Peyer's patch (tissue), 4 donors: ENCODE measurements around the gene PNPLA5.

ENCODE experiments used
- POLR2A ChIP-seq, 2 donors: fragments of 450-650 bp; IDR thresholded peaks; one replicate each; pipeline ENCODE4 v1.5.1; 2017; ENCODE audit warnings: antibody characterized with exemption in 2 of 2, mild to moderate bottlenecking in 2 of 2, moderate library complexity in 2 of 2
- TF ChIP-seq, protein P1 (sequence below), 6 experiments: fragments of 450-650 bp in 4 of 6; fragments of 200-600 bp in 2 of 6; sonication (generic) in 1 of 6; IDR thresholded peaks; one replicate each; pipeline ENCODE4 v1.5.1; 2017 to 2019; ENCODE audit warnings: antibody characterized with exemption in 6 of 6, mild to moderate bottlenecking in 3 of 6, moderate library complexity in 1 of 6

GRCh38 chr22:43922123-43922522 is 30.3 kb upstream of the PNPLA5 start:
- TF ChIP-seq, protein P1, sequence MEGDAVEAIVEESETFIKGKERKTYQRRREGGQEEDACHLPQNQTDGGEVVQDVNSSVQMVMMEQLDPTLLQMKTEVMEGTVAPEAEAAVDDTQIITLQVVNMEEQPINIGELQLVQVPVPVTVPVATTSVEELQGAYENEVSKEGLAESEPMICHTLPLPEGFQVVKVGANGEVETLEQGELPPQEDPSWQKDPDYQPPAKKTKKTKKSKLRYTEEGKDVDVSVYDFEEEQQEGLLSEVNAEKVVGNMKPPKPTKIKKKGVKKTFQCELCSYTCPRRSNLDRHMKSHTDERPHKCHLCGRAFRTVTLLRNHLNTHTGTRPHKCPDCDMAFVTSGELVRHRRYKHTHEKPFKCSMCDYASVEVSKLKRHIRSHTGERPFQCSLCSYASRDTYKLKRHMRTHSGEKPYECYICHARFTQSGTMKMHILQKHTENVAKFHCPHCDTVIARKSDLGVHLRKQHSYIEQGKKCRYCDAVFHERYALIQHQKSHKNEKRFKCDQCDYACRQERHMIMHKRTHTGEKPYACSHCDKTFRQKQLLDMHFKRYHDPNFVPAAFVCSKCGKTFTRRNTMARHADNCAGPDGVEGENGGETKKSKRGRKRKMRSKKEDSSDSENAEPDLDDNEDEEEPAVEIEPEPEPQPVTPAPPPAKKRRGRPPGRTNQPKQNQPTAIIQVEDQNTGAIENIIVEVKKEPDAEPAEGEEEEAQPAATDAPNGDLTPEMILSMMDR (IDR thresholded peaks at IDR 0.05), result no peak
- no peak for TF ChIP-seq POLR2A (IDR thresholded peaks at IDR 0.05)
